GM18517 (cell line): ENCODE results near the gene PCDHB10.
"Not testable (repeated sequence)": the region's sequence is repeated elsewhere in the genome, so short reads cannot be mapped to it uniquely, and the experiment has no call there.

Experiments used
- ATAC-seq: cut with Tn5 transposase; IDR thresholded peaks from one replicate; pipeline ENCODE4 v1.9.1; 2021; ENCODE audit warnings: mild to moderate bottlenecking, moderate library complexity; ENCODE audit not compliant: unreplicated experiment

PCDHB10 gene

DNA sequence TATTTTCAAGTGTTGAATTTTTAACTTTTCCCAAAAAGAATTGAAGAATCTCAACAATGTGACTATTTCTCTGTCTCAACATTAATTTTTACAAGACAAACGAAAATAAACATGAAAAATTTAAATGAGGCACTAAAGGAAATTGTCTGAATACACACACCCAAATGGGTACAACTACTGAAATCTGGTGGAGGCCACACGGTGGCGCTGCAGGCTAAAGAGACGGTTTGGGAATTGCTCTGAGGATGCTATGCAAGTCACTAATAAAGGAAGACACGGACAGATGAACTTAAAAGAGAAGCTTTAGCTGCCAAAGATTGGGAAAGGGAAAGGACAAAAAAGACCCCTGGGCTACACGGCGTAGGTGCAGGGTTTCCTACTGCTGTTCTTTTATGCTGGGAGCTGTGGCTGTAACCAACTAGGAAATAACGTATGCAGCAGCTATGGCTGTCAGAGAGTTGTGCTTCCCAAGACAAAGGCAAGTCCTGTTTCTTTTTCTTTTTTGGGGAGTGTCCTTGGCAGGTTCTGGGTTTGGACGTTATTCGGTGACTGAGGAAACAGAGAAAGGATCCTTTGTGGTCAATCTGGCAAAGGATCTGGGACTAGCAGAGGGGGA, at the start of gene PCDHB10:
Gene PCDHB10, plus strand, starts transcription at position 244 of the 616 bp plus-strand sequence. Its CDS starts 200 bp downstream, at position 444.
- no peak for ATAC-seq

DNA sequence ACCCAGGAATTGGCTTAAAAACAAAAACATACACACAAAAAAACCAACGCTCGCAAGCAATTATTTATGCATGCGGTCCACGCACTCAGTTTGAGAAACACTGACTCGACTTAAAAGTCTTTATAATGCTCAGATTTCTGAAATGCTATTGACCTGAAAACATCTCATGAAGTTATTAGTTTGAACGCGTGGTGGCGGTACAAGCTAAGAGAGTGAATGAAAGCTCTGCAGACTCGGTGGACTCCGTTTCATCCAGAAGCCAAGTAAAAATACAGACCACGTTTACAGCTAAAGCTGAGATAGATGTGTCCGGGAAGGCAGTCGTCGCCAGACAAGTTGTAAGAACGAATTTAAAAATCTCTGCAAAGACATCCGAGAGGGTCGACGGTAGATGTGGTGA, 42.3 kb upstream of the PCDHB10 start, which contains the start of gene PCDHB6:
Gene PCDHB6, plus strand, starts transcription at position 246 of the 400 bp plus-strand sequence. CDS start 201 bp downstream, outside the sequence.
- no peak for ATAC-seq

DNA sequence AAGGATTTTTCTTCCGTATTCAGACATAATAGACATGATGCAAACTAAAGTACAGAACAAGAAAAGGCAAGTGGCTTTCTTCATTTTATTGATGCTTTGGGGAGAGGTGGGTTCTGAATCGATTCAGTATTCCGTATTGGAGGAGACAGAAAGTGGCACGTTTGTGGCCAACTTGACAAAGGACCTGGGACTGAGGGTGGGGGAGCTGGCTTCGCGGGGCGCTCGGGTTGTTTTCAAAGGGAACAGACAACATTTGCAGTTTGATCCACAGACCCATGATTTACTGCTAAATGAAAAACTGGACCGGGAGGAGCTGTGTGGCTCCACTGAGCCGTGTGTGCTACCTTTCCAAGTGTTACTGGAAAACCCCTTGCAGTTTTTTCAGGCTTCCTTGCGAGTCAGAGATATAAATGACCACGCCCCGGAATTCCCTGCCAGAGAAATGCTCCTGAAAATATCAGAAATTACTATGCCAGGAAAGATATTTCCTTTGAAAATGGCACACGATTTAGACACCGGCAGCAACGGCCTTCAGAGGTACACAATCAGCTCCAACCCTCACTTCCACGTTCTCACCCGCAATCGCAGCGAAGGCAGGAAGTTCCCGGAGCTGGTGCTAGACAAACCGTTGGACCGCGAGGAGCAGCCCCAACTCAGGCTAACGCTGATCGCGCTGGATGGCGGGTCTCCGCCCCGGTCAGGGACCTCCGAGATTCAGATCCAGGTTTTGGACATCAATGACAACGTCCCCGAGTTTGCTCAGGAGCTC, 41.7 kb upstream of the PCDHB10 start:
- ATAC-seq = no peak

DNA sequence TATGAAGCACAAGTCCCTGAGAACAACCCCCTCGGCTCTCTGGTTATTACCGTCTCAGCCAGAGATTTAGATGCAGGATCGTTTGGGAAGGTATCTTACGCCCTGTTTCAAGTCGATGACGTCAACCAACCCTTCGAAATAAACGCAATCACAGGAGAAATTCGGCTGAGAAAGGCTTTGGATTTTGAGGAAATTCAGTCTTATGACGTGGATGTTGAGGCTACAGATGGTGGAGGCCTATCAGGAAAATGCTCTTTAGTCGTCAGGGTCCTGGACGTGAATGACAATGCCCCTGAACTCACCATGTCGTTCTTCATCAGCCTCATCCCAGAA, 41.2 kb upstream of the PCDHB10 start:
- ATAC-seq = no peak

DNA sequence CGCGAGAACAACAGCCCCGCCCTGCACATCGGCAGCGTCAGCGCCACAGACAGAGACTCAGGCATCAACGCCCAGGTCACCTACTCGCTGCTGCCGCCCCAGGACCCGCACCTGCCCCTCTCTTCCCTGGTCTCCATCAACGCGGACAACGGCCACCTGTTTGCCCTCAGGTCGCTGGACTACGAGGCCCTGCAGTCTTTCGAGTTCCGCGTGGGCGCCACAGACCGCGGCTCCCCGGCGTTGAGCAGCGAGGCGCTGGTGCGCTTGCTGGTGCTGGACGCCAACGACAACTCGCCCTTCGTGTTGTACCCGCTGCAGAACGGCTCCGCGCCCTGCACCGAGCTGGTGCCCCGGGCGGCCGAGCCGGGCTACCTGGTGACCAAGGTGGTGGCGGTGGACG, 40.5 kb upstream of the PCDHB10 start:
- ATAC-seq = not testable (repeated sequence)

DNA sequence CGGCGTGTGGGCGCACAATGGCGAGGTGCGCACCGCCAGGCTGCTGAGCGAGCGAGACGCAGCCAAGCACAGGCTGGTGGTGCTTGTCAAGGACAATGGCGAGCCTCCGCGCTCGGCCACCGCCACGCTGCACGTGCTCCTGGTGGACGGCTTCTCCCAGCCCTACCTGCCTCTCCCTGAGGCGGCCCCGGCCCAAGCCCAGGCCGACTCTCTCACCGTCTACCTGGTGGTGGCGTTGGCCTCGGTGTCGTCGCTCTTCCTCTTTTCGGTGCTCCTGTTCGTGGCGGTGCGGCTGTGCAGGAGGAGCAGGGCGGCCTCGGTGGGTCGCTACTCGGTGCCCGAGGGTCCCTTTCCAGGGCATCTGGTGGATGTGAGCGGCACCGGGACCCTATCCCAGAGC, 40.1 kb upstream of the PCDHB10 start:
- ATAC-seq = not testable (repeated sequence)

DNA sequence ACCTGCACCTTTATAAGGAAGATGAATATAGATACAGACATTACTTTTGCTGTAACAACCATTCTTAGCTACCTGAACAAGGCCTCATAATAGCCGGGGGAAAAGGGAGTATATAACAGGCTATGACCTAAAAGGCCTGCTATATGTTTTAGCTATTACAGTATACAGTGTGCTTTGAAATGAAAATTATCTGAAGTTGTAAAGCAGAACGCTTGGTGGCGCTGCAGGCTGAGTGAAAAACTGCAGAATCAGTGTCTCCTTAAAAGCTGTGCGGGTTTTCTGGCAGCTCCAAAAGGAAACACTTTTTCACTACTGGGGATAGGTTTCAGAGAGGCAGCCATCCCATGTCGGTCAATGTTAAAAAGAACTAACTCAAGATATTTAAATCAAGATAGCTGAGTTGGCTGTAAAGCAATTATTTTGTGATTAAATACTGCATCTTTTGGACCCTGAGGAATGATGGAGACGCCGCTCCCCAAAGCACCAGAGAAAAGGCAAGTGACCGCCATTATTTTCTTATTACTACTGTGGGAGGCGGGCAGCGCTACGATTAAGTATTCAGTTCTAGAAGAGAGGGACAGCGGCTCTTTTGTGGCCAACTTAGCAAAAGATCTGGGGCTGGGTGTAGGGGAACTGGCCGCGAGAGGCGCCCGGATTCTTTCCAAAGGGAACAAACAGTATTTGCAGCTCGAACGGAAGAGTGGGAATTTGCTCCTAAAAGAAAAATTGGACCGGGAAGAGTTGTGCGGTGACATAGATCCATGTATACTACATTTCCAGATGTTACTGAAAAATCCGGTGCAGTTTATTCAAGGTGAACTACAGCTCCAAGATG, 36.4 kb upstream of the PCDHB10 start:
- ATAC-seq = no peak

DNA sequence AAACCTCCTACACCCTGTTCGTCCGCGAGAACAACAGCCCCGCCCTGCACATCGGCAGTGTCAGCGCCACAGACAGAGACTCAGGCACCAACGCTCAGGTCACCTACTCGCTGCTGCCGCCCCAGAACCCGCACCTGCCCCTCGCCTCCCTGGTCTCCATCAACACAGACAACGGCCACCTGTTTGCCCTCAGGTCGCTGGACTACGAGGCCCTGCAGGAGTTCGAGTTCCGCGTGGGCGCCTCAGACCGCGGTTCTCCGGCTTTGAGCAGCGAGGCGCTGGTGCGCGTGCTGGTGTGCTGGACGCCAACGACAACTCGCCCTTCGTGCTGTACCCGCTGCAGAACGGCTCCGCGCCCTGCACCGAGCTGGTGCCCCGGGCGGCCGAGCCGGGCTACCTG, 34.8 kb upstream of the PCDHB10 start:
- not testable (repeated sequence) for ATAC-seq

DNA sequence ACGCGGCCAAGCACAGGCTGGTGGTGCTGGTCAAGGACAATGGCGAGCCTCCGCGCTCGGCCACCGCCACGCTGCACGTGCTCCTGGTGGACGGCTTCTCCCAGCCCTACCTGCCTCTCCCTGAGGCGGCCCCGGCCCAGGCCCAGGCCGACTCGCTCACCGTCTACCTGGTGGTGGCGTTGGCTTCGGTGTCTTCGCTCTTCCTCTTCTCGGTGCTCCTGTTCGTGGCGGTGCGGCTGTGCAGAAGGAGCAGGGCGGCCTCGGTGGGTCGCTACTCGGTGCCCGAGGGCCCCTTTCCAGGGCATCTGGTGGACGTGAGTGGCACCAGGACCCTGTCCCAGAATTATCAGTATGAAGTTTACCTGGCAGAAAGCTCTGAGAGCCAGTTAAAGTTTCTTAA, 34.3 kb upstream of the PCDHB10 start:
- not testable (repeated sequence) for ATAC-seq

DNA sequence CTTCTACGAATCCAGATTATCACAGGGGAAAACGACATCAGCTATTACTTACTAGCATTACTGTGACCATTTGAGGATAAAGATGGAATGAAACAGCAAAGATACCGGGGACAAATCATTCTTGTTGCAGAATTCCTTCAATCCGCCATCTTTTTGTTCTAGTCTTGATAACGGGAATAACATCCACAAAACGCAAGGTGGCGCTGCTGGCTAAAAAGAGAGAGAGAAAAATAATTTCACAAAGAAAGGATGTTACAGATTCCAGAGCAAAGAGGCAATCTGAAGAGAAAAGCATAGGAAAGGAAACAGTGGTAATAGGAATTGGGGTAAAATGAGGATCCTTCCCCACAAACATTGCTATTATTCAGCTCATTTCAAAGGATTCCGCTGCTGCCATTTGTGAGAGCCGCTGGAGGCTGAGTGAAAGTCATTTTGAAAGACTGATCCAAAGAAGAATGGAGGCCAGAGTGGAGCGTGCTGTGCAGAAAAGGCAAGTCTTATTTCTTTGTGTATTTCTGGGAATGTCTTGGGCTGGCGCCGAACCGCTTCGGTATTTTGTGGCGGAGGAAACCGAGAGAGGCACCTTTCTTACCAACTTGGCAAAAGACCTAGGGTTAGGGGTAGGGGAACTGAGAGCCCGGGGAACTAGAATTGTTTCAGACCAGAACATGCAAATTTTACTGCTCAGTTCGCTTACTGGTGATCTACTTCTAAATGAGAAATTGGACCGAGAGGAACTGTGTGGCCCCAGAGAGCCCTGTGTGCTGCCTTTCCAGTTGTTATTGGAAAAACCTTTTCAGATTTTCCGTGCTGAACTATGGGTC, 19.6 kb upstream of the PCDHB10 start, which contains the start of gene PCDHB7:
Gene PCDHB7, plus strand, starts transcription at position 264 of the 824 bp plus-strand sequence. Its CDS starts 192 bp downstream, at position 456.
- no peak for ATAC-seq

DNA sequence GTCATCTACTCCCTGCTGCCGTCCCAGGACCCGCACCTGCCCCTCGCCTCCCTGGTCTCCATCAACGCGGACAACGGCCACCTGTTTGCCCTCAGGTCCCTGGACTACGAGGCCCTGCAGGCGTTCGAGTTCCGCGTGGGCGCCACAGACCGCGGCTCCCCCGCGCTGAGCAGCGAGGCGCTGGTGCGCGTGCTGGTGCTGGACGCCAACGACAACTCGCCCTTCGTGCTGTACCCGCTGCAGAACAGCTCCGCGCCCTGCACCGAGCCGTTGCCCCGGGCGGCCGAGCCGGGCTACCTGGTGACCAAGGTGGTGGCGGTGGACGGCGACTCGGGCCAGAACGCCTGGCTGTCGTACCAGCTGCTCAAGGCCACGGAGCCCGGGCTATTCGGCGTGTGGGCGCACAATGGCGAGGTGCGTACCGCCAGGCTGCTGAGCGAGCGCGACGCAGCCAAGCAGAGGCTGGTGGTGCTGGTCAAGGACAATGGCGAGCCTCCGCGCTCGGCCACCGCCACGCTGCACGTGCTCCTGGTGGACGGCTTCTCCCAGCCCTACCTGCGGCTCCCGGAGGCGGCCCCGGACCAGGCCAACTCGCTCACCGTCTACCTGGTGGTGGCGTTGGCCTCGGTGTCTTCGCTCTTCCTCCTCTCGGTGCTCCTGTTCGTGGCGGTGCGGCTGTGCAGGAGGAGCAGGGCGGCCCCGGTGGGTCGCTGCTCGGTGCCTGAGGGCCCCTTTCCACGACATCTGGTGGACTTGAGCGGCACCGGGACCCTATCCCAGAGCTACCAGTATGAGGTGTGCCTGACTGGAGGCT, 17.7 kb upstream of the PCDHB10 start:
- not testable (repeated sequence) for ATAC-seq

DNA sequence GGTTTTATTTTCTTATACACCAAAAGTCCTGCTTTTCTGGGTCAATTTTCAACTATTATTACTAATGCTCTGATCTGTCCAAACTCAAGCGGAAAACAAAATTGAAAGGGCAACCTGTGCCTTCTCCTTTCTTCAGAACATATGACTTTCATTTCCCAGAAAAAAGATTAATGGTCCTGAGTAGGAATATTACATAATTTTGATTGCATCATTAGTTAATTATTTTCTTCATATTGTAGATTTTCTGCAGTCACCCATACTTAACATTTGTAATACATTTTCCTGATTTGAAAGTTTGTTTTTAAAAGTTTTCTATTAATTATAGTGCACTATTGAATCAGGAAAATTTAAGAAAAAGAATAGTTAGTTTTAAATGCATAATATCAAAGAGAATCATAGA, 16.2 kb upstream of the PCDHB10 start:
- no peak for ATAC-seq

DNA sequence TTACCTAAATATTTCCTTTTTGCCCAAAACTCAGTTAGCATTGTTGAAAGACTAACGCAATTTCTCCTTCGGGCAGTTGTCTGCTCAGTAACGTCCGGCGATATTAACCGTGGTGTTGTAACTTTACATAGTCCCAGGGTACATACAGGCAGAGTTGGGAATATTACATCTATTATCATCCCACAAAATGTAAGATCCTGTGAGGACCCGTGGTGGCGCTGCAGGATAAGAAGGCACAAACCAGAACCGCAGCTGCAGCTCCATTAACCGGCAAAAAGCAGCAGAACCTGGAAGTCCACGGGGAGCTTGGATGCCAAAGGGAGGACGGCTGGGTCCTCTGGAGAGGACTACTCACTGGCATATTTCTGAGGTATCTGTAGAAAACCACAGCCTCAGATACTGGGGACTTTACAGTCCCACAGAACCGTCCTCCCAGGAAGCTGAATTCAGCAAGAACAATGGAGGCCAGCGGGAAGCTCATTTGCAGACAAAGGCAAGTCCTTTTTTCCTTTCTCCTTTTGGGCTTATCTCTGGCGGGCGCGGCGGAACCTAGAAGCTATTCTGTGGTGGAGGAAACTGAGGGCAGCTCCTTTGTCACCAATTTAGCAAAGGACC, 14.5 kb upstream of the PCDHB10 start, which contains the start of gene PCDHB8:
Gene PCDHB8, plus strand, starts transcription at position 214 of the 615 bp plus-strand sequence. Its CDS starts 245 bp downstream, at position 459.
- ATAC-seq = not testable (repeated sequence)

DNA sequence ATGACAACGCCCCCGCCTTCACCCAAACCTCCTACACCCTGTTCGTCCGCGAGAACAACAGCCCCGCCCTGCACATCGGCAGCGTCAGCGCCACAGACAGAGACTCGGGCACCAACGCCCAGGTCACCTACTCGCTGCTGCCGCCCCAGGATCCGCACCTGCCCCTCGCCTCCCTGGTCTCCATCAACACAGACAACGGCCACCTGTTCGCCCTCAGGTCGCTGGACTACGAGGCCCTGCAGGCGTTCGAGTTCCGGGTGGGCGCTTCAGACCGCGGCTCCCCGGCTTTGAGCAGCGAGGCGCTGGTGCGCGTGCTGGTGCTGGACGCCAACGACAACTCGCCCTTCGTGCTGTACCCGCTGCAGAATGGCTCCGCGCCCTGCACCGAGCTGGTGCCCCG, 12.8 kb upstream of the PCDHB10 start:
- ATAC-seq = not testable (repeated sequence)

DNA sequence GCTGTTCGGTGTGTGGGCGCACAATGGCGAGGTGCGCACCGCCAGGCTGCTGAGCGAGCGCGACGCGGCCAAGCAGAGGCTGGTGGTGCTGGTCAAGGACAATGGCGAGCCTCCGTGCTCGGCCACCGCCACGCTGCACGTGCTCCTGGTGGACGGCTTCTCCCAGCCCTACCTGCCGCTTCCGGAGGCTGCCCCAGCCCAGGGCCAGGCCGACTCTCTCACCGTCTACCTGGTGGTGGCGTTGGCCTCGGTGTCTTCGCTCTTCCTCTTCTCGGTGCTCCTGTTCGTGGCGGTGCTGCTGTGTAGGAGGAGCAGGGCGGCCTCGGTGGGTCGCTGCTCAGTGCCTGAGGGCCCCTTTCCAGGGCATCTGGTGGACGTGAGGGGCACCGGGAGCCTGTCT, 12.3 kb upstream of the PCDHB10 start:
- not testable (repeated sequence) for ATAC-seq

DNA sequence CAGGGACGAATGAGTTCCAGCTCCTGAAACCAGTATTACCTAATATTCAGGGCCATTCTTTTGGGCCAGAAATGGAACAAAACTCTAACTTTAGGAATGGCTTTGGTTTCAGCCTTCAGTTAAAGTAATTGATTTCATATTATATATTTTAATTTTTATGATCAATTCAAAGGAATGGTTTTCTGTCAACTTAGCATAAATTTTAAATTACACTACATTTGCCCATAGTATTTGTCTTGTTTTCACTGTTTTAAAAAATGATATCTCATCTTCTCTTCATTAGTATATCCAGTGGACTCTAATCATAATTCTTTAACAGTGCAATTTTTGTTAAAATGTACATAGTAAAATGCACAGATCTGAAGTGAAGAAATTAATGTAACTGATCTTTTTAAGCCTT, 11.8 kb upstream of the PCDHB10 start:
- ATAC-seq = no peak

DNA sequence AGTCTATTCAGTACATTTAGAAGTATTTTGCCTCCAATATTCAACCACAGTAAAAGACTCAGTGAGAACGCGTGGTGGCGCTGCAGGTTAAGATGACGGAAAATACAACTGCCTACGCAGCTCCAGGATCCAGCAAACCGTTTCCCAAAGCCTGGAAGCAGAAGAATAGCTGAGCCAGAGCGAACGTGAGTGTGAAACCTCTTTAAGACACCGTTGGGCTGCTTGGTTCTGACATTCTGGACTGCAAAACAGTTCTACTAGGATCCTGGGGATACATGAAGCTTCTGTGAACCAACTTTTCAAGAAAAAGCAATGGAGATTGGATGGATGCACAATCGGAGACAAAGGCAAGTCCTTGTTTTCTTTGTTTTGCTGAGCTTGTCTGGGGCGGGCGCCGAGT, 9.9 kb upstream of the PCDHB10 start, which contains the start of gene PCDHB16:
Gene PCDHB16, plus strand, starts transcription at position 140 of the 400 bp plus-strand sequence. Its CDS starts 173 bp downstream, at position 313.
- ATAC-seq = no peak

DNA sequence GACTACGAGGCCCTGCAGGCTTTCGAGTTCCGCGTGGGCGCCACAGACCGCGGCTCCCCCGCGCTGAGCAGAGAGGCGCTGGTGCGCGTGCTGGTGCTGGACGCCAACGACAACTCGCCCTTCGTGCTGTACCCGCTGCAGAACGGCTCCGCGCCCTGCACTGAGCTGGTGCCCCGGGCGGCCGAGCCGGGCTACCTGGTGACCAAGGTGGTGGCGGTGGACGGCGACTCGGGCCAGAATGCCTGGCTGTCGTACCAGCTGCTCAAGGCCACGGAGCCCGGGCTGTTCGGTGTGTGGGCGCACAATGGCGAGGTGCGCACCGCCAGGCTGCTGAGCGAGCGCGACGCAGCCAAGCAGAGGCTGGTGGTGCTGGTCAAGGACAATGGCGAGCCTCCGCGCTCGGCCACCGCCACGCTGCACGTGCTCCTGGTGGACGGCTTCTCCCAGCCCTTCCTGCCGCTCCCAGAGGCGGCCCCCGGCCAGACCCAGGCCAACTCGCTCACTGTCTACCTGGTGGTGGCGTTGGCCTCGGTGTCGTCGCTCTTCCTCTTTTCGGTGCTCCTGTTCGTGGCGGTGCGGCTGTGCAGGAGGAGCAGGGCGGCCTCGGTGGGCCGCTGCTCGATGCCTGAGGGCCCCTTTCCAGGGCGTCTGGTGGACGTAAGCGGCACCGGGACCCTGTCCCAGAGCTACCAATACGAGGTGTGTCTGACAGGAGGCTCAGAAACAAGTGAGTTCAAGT, 7.9 kb upstream of the PCDHB10 start:
- not testable (repeated sequence) for ATAC-seq
